ENCODE data around the gene ADD3.
"Not testable (repeated sequence)": the region's sequence is repeated elsewhere in the genome, so short reads cannot be mapped to it uniquely, and the experiment has no call there.

The ADD3 gene

GRCh38 chr10:110103921-110104461 lies 96.2 kb downstream of the ADD3 start:
- no peak for DNase-seq (ENCODE audit: low read depth in 3 of 3, low spot score in 1 of 3)

- no peak for DNase-seq (ENCODE audit: low read depth in 3 of 3, low spot score in 1 of 3)
These were observed 98.1 kb downstream of the ADD3 start for GRCh38 chr10:110105873-110106272.

GRCh38 chr10:110107430-110107829 lies 99.6 kb downstream of the ADD3 start:
- no peak for DNase-seq (ENCODE audit: low read depth in 3 of 3, low spot score in 1 of 3)

GRCh38 chr10:110107887-110108286 lies 100.1 kb downstream of the ADD3 start:
- DNase-seq (ENCODE audit: low read depth in 3 of 3, low spot score in 1 of 3), result no peak

GRCh38 chr10:110109511-110109910 lies 101.7 kb downstream of the ADD3 start:
- DNase-seq (ENCODE audit: low read depth in 3 of 3, low spot score in 1 of 3), result no peak

- no peak for DNase-seq (ENCODE audit: low read depth in 3 of 3, low spot score in 1 of 3)
These were observed 102.6 kb downstream of the ADD3 start for GRCh38 chr10:110110338-110110737.

- DNase-seq (ENCODE audit: low read depth in 3 of 3, low spot score in 1 of 3), result no peak
These were observed 106.0 kb downstream of the ADD3 start for GRCh38 chr10:110113670-110114337.

GRCh38 chr10:110114668-110115067 lies 106.9 kb downstream of the ADD3 start:
- DNase-seq (ENCODE audit: low read depth in 3 of 3, low spot score in 1 of 3), result not testable (repeated sequence)

- no peak for DNase-seq (ENCODE audit: low read depth in 3 of 3, low spot score in 1 of 3)
These were observed 108.2 kb downstream of the ADD3 start for GRCh38 chr10:110115784-110116520.

- DNase-seq (ENCODE audit: low read depth in 3 of 3, low spot score in 1 of 3), result no peak
These were observed 111.3 kb downstream of the ADD3 start for GRCh38 chr10:110118891-110119621.

GRCh38 chr10:110123594-110123993 lies 115.8 kb downstream of the ADD3 start:
- no peak for DNase-seq (ENCODE audit: low read depth in 3 of 3, low spot score in 1 of 3)

- no peak for DNase-seq (ENCODE audit: low read depth in 3 of 3, low spot score in 1 of 3)
These were observed 121.7 kb downstream of the ADD3 start for GRCh38 chr10:110129490-110129889.

GRCh38 chr10:110134917-110135316 lies 127.1 kb downstream of the ADD3 start:
- no peak for DNase-seq (ENCODE audit: low read depth in 3 of 3, low spot score in 1 of 3)

- not testable (repeated sequence) for DNase-seq (ENCODE audit: low read depth in 3 of 3, low spot score in 1 of 3)
These were observed 128.1 kb downstream of the ADD3 start for GRCh38 chr10:110135836-110136235.

GRCh38 chr10:110137142-110137545 lies 129.4 kb downstream of the ADD3 start:
- no peak for DNase-seq (ENCODE audit: low read depth in 3 of 3, low spot score in 1 of 3)

GRCh38 chr10:110138197-110138812 lies 130.5 kb downstream of the ADD3 start:
- DNase-seq (ENCODE audit: low read depth in 3 of 3, low spot score in 1 of 3), result no peak

- DNase-seq (ENCODE audit: low read depth in 3 of 3, low spot score in 1 of 3), result no peak
These were observed 133.4 kb downstream of the ADD3 start for GRCh38 chr10:110141185-110141584.

- no peak for DNase-seq (ENCODE audit: low read depth in 3 of 3, low spot score in 1 of 3)
These were observed 134.3 kb downstream of the ADD3 start for GRCh38 chr10:110141871-110142635.

- no peak for DNase-seq (ENCODE audit: low read depth in 3 of 3, low spot score in 1 of 3)
These were observed 135.2 kb downstream of the ADD3 start for GRCh38 chr10:110142965-110143364.

- no peak for DNase-seq (ENCODE audit: low read depth in 3 of 3, low spot score in 1 of 3)
These were observed 136.7 kb downstream of the ADD3 start for GRCh38 chr10:110144507-110144906.

GRCh38 chr10:110147961-110148360 lies 140.2 kb downstream of the ADD3 start:
- DNase-seq (ENCODE audit: low read depth in 3 of 3, low spot score in 1 of 3), result no peak
